A673 (cell line): ENCODE measurements around the gene NINJ1. TPM values are rescaled to one million over a fixed set of nuclear protein-coding genes. Genes with fewer than 3 reads are reported as not detected.

Experiments used
- BruUV-seq: library from RNA; stranded (reverse); fragments of 400-500 nt; replicated peaks from 2 replicates; lab custom pipeline; 2021; lab: Mats Ljungman, UMichigan
- CTCF ChIA-PET: fragments of 300-600 bp; sonication (Branson Sonifier 250); formaldehyde crosslinking; loops from one replicate; lab custom pipeline; 2022; ENCODE audit warnings: antibody characterized with exemption; lab: Charles Lee
- POLR2A ChIA-PET: fragments of 300-600 bp; sonication (Branson Sonifier 250); formaldehyde crosslinking; loops from one replicate; lab custom pipeline; 2022; ENCODE audit warnings: antibody characterized with exemption; ENCODE audit not compliant: low non-redundant PET; lab: Charles Lee
- DNase-seq: peaks from one replicate; pipeline ENCODE4 v3.0.0-alpha.2; 2015; ENCODE audit warnings: low spot score
- H3K27ac ChIP-seq: fragments of 200-600 bp; sonication (generic); 2 replicates; pipeline ENCODE4 v1.5.1; 2016; ENCODE audit warnings: mixed run types, low read depth, mild to moderate bottlenecking, mixed read lengths, antibody characterized with exemption, low read length; ENCODE audit not compliant: poor library complexity, severe bottlenecking
- H3K27me3 ChIP-seq: fragments of 200-600 bp; sonication (generic); replicated peaks from 2 replicates; pipeline ENCODE4 v1.6.1; 2017; ENCODE audit warnings: mixed run types, low read depth, mild to moderate bottlenecking, mixed read lengths, antibody characterized with exemption, low read length; ENCODE audit not compliant: insufficient read depth, poor library complexity
- H3K36me3 ChIP-seq: fragments of 200-600 bp; sonication (generic); 2 replicates; pipeline ENCODE4 v1.6.1; 2016; ENCODE audit warnings: mixed run types, mild to moderate bottlenecking, mixed read lengths, antibody characterized with exemption, low read length; ENCODE audit not compliant: insufficient read depth, poor library complexity, severe bottlenecking
- H3K4me1 ChIP-seq: fragments of 200-600 bp; sonication (generic); 2 replicates; pipeline ENCODE4 v1.6.1; 2017; ENCODE audit warnings: mixed run types, mild to moderate bottlenecking, mixed read lengths, antibody characterized with exemption, low read length; ENCODE audit not compliant: insufficient read depth, poor library complexity, severe bottlenecking
- H3K4me3 ChIP-seq: fragments of 200-600 bp; sonication (generic); 2 replicates; pipeline ENCODE4 v1.5.1; 2016; ENCODE audit warnings: low read depth, mixed run types, mild to moderate bottlenecking, mixed read lengths, low read length; ENCODE audit not compliant: poor library complexity, severe bottlenecking
- H3K9me3 ChIP-seq: fragments of 200-600 bp; sonication (generic); 2 replicates; pipeline ENCODE4 v1.6.1; 2016; ENCODE audit warnings: mixed run types, low read depth, mild to moderate bottlenecking, mixed read lengths, antibody characterized with exemption, low read length; ENCODE audit not compliant: poor library complexity, severe bottlenecking
- CTCF ChIP-seq: fragments of 300-800, 200-600 bp; sonication (generic); conservative IDR thresholded peaks from 2 replicates; pipeline ENCODE4 v1.5.1; 2017; ENCODE audit warnings: low read depth, mild to moderate bottlenecking, antibody characterized with exemption, low read length, moderate library complexity, mixed read lengths
- EZH2 ChIP-seq: fragments of 200-600 bp; sonication (generic); IDR thresholded peaks from 2 replicates; pipeline ENCODE4 v1.6.1; 2017; ENCODE audit warnings: borderline replicate concordance, low read depth, mild to moderate bottlenecking, mixed read lengths, antibody characterized with exemption, low read length; ENCODE audit not compliant: poor library complexity, severe bottlenecking
- intact Hi-C: fragments of 100-400 bp; cut with micrococcal nuclease; formaldehyde crosslinking; loops from one replicate; pipeline ENCODE4 v1.10.0; 2022; ENCODE audit not compliant: unreplicated experiment
- total RNA-seq: library from RNA; stranded (reverse); gene quantifications from 2 replicates; pipeline ENCODE4 v1.2.3, GENCODE V29; 2021

NINJ1 gene
- total RNA-seq, 1 experiment from 2014 or later = 9.2 TPM

GRCh38 chr9:93120846-93121315 is 13.2 kb downstream of the NINJ1 start:
- Histone ChIP-seq H3K4me1 (no peaks in the 10 kb centered on the region), H3K9me3 (no peaks in the 10 kb centered on the region), H3K27me3 (no peaks in the 10 kb centered on the region), H3K27ac (no peak overlapping the region), H3K4me3 (no peak overlapping the region), H3K36me3 (no peaks in the 10 kb centered on the region)
- ChIA-PET POLR2A (no interaction called here), CTCF (no interaction called here)
- no peak for TF ChIP-seq EZH2
- no peak for TF ChIP-seq CTCF
- intact Hi-C loops = no loop called here
- DNase-seq = no peak
- BruUV-seq = no TSS peak

- Histone ChIP-seq H3K36me3 (no peaks in the 10 kb centered on the region), H3K4me1 (no peaks in the 10 kb centered on the region), H3K27me3 (no peaks in the 10 kb centered on the region), H3K9me3 (no peaks in the 10 kb centered on the region), H3K27ac (no peak overlapping the region), H3K4me3 (no peak overlapping the region)
- BruUV-seq = no TSS peak
- intact Hi-C loops = no loop called here
- ChIA-PET CTCF (no interaction called here), POLR2A (no interaction called here)
- TF ChIP-seq CTCF = no peak
- no peak for TF ChIP-seq EZH2
- no peak for DNase-seq
Measured at GRCh38 chr9:93119953-93120845, 13.9 kb downstream of the NINJ1 start.

- no peaks in the 10 kb centered on the region for H3K4me1 ChIP-seq
- no peak for DNase-seq
- H3K4me3 ChIP-seq = no peak overlapping the region
- CTCF ChIA-PET = no interaction called here
- intact Hi-C loops = no loop called here
- no peaks in the 10 kb centered on the region for H3K9me3 ChIP-seq
- no peaks in the 10 kb centered on the region for H3K36me3 ChIP-seq
- no peaks in the 10 kb centered on the region for H3K27me3 ChIP-seq
- H3K27ac ChIP-seq = no peak overlapping the region
- POLR2A ChIA-PET = no interaction called here
- TF ChIP-seq CTCF (no peak), EZH2 (no peak)
- no TSS peak for BruUV-seq
Measured at GRCh38 chr9:93119703-93119952, 14.4 kb downstream of the NINJ1 start.
